ENCODE results near the gene NGEF.

Gene NGEF

DNA sequence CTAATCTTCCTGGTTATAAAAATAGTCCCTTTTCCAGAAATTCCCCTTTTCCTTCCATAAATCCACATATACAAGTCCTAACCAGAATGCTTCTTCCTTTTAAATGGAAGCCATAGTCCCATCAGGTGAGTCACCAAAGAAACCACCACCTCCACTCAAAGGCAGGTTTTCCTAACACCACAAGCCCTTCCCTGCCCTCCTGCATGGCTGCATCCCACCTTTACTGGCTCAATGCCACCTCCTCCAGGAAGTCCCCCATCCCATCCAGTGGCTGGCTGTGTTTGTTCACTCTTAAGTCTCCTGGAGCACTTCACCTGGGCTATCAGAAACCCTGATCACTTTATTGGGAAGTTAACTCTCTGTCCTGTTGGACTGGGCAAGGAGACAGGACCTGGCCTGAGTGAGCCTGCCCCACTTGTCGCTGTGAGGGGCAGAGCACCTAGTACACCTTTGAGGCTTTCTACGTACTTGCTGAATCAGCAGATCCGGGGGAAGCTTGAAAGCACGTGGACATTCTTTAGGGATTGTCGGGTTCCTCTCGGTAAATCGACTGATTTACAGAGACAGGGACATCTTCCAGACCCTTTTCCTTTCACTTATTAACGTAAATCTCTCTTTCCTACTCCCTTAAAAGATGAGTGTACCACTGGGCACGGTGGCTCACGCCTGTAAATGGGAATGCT lies 71.0 kb downstream of the NGEF start:
- CTCF ChIA-PET: no interaction called here
- no peak for DNase-seq
- Histone ChIP-seq H3K27me3 (replicated peaks in 2 of 5; ENCODE audit: control insufficient read depth in 4 of 5, insufficient read depth in 5 of 5, low read length in 4 of 5) (peaks cover 0 to 10% (median 3%) of the 10 kb centered on the region in 5 experiments), H3K27ac (ENCODE audit: insufficient read depth in 1 of 2, low read depth in 1 of 2, low read length in 2 of 2, poor library complexity in 1 of 2, severe bottlenecking in 2 of 2) (no peak overlapping the region), H3K36me3 (ENCODE audit: control insufficient read depth in 4 of 4, insufficient read depth in 4 of 4, low read length in 3 of 4) (no peaks in the 10 kb centered on the region), H3K4me1 (ENCODE audit: control extremely low read depth in 1 of 4, control insufficient read depth in 4 of 4, insufficient read depth in 4 of 4, low read length in 3 of 4) (no peaks in the 10 kb centered on the region), H3K4me3 (ENCODE audit: control insufficient read depth in 1 of 7, extremely low read depth in 1 of 7, insufficient read depth in 4 of 7, low read depth in 2 of 7, low read length in 6 of 7) (no peak overlapping the region), H3K9me3 (ENCODE audit: control extremely low read depth in 1 of 5, control insufficient read depth in 4 of 5, insufficient read depth in 2 of 5, low read depth in 1 of 5, low read length in 4 of 5) (peaks cover 0 to 8% (median 0%) of the 10 kb centered on the region in 5 experiments)
- POLR2A ChIA-PET: no interaction called here
- 100% methylated on average over 7 of the region's 10 CpGs for WGBS (ENCODE audit: insufficient coverage)

DNA sequence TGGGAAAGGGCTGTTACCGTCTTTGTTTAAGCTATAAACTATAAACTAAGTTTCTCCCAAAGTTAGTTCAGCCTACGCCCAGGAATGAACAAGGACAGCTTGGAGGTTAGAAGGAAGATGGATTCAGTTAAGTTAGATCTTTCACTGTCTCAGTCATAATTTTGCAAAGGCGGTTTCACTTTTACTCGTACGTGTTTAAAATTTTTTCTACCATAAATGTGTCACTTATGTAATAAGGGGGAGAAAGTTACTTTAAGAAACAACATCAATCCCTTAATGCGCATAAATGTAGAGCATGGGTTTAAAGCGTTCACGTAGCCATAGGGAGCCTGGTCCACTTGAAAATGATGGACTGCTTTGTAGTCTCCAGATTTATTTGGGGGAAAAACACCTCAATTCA lies 71.7 kb downstream of the NGEF start:
- Histone ChIP-seq H3K4me3 (ENCODE audit: control insufficient read depth in 1 of 7, extremely low read depth in 1 of 7, insufficient read depth in 4 of 7, low read depth in 2 of 7, low read length in 6 of 7) (no peak overlapping the region), H3K36me3 (ENCODE audit: control insufficient read depth in 4 of 4, insufficient read depth in 4 of 4, low read length in 3 of 4) (no peaks in the 10 kb centered on the region), H3K27ac (ENCODE audit: insufficient read depth in 1 of 2, low read depth in 1 of 2, low read length in 2 of 2, poor library complexity in 1 of 2, severe bottlenecking in 2 of 2) (no peak overlapping the region), H3K27me3 (replicated peaks in 2 of 5; ENCODE audit: control insufficient read depth in 4 of 5, insufficient read depth in 5 of 5, low read length in 4 of 5) (peaks cover 0 to 12% (median 5%) of the 10 kb centered on the region in 5 experiments), H3K9me3 (ENCODE audit: control extremely low read depth in 1 of 5, control insufficient read depth in 4 of 5, insufficient read depth in 2 of 5, low read depth in 1 of 5, low read length in 4 of 5) (peaks cover 0 to 8% (median 0%) of the 10 kb centered on the region in 5 experiments), H3K4me1 (ENCODE audit: control extremely low read depth in 1 of 4, control insufficient read depth in 4 of 4, insufficient read depth in 4 of 4, low read length in 3 of 4) (no peaks in the 10 kb centered on the region)
- no peak for DNase-seq
- WGBS (ENCODE audit: insufficient coverage): no CpG with 5 or more reads among the region's 8 CpGs
- ChIA-PET CTCF (no interaction called here), POLR2A (no interaction called here)

DNA sequence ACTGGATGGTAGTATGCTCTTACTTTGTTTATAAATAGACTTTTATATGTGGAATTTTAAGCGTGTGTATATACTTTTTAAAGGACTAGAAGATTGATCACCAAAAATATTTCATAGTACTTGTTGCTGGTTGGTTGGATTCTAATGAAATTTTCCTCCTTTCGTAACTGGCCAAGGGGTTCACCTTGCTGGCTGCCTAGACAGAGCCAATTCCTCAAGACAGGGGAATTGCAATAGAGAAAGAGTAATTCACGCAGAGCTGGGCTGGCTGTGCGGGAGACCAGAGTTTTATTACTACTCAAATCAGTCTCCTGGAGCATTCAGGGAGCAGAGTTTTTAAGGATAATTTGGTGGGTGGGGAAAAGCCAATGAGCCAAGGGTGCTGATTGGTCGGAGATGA lies 72.3 kb downstream of the NGEF start:
- H3K4me1 ChIP-seq (ENCODE audit: control extremely low read depth in 1 of 4, control insufficient read depth in 4 of 4, insufficient read depth in 4 of 4, low read length in 3 of 4): no peaks in the 10 kb centered on the region
- no peak overlapping the region for H3K4me3 ChIP-seq (ENCODE audit: control insufficient read depth in 1 of 7, extremely low read depth in 1 of 7, insufficient read depth in 4 of 7, low read depth in 2 of 7, low read length in 6 of 7)
- DNase-seq: no peak
- peaks cover 0 to 13% (median 10%) of the 10 kb centered on the region in 5 experiments for H3K27me3 ChIP-seq (replicated peaks in 2 of 5; ENCODE audit: control insufficient read depth in 4 of 5, insufficient read depth in 5 of 5, low read length in 4 of 5)
- WGBS (ENCODE audit: insufficient coverage): 100% methylated on average over 2 of the region's 5 CpGs
- peaks cover 0 to 8% (median 0%) of the 10 kb centered on the region in 5 experiments for H3K9me3 ChIP-seq (ENCODE audit: control extremely low read depth in 1 of 5, control insufficient read depth in 4 of 5, insufficient read depth in 2 of 5, low read depth in 1 of 5, low read length in 4 of 5)
- ChIA-PET CTCF (no interaction called here), POLR2A (no interaction called here)
- no peak overlapping the region for H3K27ac ChIP-seq (ENCODE audit: insufficient read depth in 1 of 2, low read depth in 1 of 2, low read length in 2 of 2, poor library complexity in 1 of 2, severe bottlenecking in 2 of 2)
- no peaks in the 10 kb centered on the region for H3K36me3 ChIP-seq (ENCODE audit: control insufficient read depth in 4 of 4, insufficient read depth in 4 of 4, low read length in 3 of 4)

DNA sequence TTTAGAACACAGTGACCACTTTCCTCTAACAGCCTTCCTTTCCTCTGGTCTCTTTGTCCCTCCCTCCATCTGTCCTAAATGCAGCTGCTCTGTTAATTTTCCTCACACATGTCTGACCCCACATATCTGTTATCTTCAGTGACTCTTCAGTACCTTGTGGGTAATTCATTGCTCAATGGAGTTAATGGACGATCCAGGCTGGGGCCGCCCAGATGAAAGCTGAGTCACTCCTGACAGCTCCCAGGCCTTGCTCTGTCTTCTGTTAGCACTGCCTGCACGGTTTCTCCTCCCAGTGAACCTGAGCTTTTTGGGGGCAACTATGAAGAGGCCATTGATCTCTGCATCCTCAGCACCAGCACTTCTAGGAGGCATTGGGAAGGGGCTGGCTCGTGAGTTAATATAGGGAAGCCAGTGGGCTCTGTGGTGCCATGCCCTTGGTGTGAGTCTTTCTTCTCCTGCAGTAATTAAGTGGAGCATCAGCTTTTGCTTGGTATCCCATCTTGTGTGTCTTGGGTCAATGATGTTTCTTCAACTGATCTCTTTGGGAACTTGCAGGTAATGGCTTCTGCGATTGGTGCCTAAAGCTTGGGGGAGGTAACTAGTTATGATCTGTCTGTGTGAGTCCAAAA lies 75.7 kb downstream of the NGEF start:
- H3K9me3 ChIP-seq (ENCODE audit: control extremely low read depth in 1 of 5, control insufficient read depth in 4 of 5, insufficient read depth in 2 of 5, low read depth in 1 of 5, low read length in 4 of 5): peaks cover 0 to 8% (median 0%) of the 10 kb centered on the region in 5 experiments
- no peaks in the 10 kb centered on the region for H3K36me3 ChIP-seq (ENCODE audit: control insufficient read depth in 4 of 4, insufficient read depth in 4 of 4, low read length in 3 of 4)
- H3K27ac ChIP-seq (ENCODE audit: insufficient read depth in 1 of 2, low read depth in 1 of 2, low read length in 2 of 2, poor library complexity in 1 of 2, severe bottlenecking in 2 of 2): no peak overlapping the region
- peaks cover 0 to 20% (median 15%) of the 10 kb centered on the region in 5 experiments for H3K27me3 ChIP-seq (replicated peaks in 2 of 5; ENCODE audit: control insufficient read depth in 4 of 5, insufficient read depth in 5 of 5, low read length in 4 of 5)
- ChIA-PET CTCF (no interaction called here), POLR2A (no interaction called here)
- peak in 1 of 3 donors; percentile 18 for DNase-seq
- no peak overlapping the region for H3K4me3 ChIP-seq (ENCODE audit: control insufficient read depth in 1 of 7, extremely low read depth in 1 of 7, insufficient read depth in 4 of 7, low read depth in 2 of 7, low read length in 6 of 7)
- H3K4me1 ChIP-seq (ENCODE audit: control extremely low read depth in 1 of 4, control insufficient read depth in 4 of 4, insufficient read depth in 4 of 4, low read length in 3 of 4): no peaks in the 10 kb centered on the region
- 84% methylated on average over 5 of the region's 5 CpGs for WGBS (ENCODE audit: insufficient coverage)

DNA sequence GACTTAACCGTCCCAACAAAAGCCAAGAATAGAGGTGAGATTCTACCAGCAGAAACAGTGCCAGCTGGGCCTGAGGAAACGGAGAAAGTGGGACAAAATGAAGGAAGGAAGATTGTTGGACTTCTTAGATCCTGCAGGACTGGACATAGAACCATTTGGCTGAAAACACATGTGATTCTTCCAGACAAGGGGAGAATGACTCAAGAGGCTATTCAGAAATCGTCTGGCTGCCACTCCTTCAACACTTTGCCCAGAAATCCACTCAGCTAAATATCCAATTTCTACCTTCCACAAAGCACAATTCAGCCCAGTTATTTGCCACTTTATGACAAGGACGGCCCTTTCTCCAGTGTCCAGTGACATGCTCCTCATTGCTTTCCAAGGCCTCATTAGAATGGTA lies 81.4 kb downstream of the NGEF start:
- DNase-seq: no peak
- H3K4me3 ChIP-seq (ENCODE audit: control insufficient read depth in 1 of 7, extremely low read depth in 1 of 7, insufficient read depth in 4 of 7, low read depth in 2 of 7, low read length in 6 of 7): no peak overlapping the region
- peaks cover 0 to 17% (median 8%) of the 10 kb centered on the region in 4 experiments for H3K4me1 ChIP-seq (ENCODE audit: control extremely low read depth in 1 of 4, control insufficient read depth in 4 of 4, insufficient read depth in 4 of 4, low read length in 3 of 4)
- H3K27ac ChIP-seq (ENCODE audit: insufficient read depth in 1 of 2, low read depth in 1 of 2, low read length in 2 of 2, poor library complexity in 1 of 2, severe bottlenecking in 2 of 2): no peak overlapping the region
- no peaks in the 10 kb centered on the region for H3K36me3 ChIP-seq (ENCODE audit: control insufficient read depth in 4 of 4, insufficient read depth in 4 of 4, low read length in 3 of 4)
- peaks cover 1 to 66% (median 25%) of the 10 kb centered on the region in 5 experiments for H3K27me3 ChIP-seq (replicated peaks in 2 of 5; ENCODE audit: control insufficient read depth in 4 of 5, insufficient read depth in 5 of 5, low read length in 4 of 5)
- peaks cover 0 to 10% (median 0%) of the 10 kb centered on the region in 5 experiments for H3K9me3 ChIP-seq (ENCODE audit: control extremely low read depth in 1 of 5, control insufficient read depth in 4 of 5, insufficient read depth in 2 of 5, low read depth in 1 of 5, low read length in 4 of 5)
- 100% methylated on average over 3 of the region's 4 CpGs for WGBS (ENCODE audit: insufficient coverage)
- CTCF ChIA-PET: interaction anchor here (1.3 kb wide), 1 partner anchor 9 kb away, joined by 3 read pairs; no protein-coding TSS in a partner anchor
- POLR2A ChIA-PET: no interaction called here

DNA sequence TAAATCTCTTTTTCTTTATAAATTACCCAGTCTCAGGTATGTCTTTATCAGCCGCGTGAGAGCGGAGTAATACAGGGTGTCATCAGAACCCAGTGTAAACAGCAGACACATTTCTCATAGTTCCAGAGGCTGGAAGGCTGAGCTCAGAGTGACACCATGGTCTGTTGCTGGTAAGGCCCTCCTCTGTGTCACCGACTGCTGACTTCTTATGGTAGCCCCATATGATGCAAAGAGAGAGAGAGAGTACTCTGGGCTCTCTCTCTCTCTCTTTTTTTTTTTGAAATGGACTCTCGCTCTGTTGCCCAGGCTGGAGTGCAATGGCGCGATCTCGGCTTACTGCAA lies 83.0 kb downstream of the NGEF start:
- POLR2A ChIA-PET: no interaction called here
- CTCF ChIA-PET: no interaction called here
- 87% methylated on average over 4 of the region's 8 CpGs for WGBS (ENCODE audit: insufficient coverage)
- H3K9me3 ChIP-seq (ENCODE audit: control extremely low read depth in 1 of 5, control insufficient read depth in 4 of 5, insufficient read depth in 2 of 5, low read depth in 1 of 5, low read length in 4 of 5): peaks cover 0 to 10% (median under 1%) of the 10 kb centered on the region in 5 experiments
- no peak overlapping the region for H3K27ac ChIP-seq (ENCODE audit: insufficient read depth in 1 of 2, low read depth in 1 of 2, low read length in 2 of 2, poor library complexity in 1 of 2, severe bottlenecking in 2 of 2)
- H3K4me3 ChIP-seq (ENCODE audit: control insufficient read depth in 1 of 7, extremely low read depth in 1 of 7, insufficient read depth in 4 of 7, low read depth in 2 of 7, low read length in 6 of 7): no peak overlapping the region
- peaks cover 11 to 75% (median 32%) of the 10 kb centered on the region in 5 experiments for H3K27me3 ChIP-seq (replicated peaks in 2 of 5; ENCODE audit: control insufficient read depth in 4 of 5, insufficient read depth in 5 of 5, low read length in 4 of 5)
- H3K36me3 ChIP-seq (ENCODE audit: control insufficient read depth in 4 of 4, insufficient read depth in 4 of 4, low read length in 3 of 4): no peaks in the 10 kb centered on the region
- DNase-seq: no peak
- peaks cover 0 to 19% (median 11%) of the 10 kb centered on the region in 4 experiments for H3K4me1 ChIP-seq (ENCODE audit: control extremely low read depth in 1 of 4, control insufficient read depth in 4 of 4, insufficient read depth in 4 of 4, low read length in 3 of 4)

DNA sequence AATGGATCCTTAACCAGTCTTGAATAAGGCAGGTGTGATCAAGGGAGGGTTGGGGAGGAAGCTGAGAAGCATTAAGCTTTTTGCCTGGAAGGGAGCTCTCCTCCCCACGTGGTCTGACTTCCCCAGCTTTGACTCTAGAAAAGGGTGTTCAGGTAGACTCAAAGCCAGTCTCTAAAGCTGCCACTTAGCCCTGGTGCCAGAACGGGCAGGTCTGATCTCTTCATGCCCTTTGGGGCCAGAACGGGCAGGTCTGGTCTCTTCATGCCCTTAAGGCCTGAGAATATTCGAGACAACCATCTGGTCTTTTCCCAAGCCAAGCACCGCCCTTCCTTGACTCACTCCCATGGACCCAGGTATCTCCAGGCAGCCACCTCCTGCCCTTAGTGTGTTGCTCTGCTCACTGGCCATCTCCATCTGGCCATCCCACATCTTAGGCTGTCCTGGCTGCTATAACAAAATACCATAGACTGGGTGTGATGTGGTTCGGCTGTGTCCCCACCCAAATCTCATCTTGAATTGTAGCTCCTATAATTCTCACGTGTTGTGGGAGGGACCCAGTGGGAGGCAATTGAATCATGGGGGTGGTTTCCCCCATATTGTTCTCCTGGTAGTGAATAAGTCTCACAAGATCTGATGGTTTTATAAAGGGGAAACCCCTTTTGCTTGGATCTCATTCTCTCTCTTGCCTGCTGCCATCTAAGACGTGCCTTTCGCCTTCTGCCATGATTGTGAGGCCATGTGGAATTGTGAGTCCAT lies 83.6 kb downstream of the NGEF start:
- ChIA-PET CTCF (no interaction called here), POLR2A (no interaction called here)
- peaks cover 0 to 11% (median 2%) of the 10 kb centered on the region in 5 experiments for H3K9me3 ChIP-seq (ENCODE audit: control extremely low read depth in 1 of 5, control insufficient read depth in 4 of 5, insufficient read depth in 2 of 5, low read depth in 1 of 5, low read length in 4 of 5)
- H3K27ac ChIP-seq (ENCODE audit: insufficient read depth in 1 of 2, low read depth in 1 of 2, low read length in 2 of 2, poor library complexity in 1 of 2, severe bottlenecking in 2 of 2): no peak overlapping the region
- DNase-seq: peak in 2 of 3 donors; percentile 16 to 21
- peaks cover 0 to 19% (median 11%) of the 10 kb centered on the region in 4 experiments for H3K4me1 ChIP-seq (ENCODE audit: control extremely low read depth in 1 of 4, control insufficient read depth in 4 of 4, insufficient read depth in 4 of 4, low read length in 3 of 4)
- H3K27me3 ChIP-seq (replicated peaks in 2 of 5; ENCODE audit: control insufficient read depth in 4 of 5, insufficient read depth in 5 of 5, low read length in 4 of 5): peaks cover 11 to 80% (median 32%) of the 10 kb centered on the region in 5 experiments
- no peak overlapping the region for H3K4me3 ChIP-seq (ENCODE audit: control insufficient read depth in 1 of 7, extremely low read depth in 1 of 7, insufficient read depth in 4 of 7, low read depth in 2 of 7, low read length in 6 of 7)
- H3K36me3 ChIP-seq (ENCODE audit: control insufficient read depth in 4 of 4, insufficient read depth in 4 of 4, low read length in 3 of 4): no peaks in the 10 kb centered on the region
- WGBS (ENCODE audit: insufficient coverage): 78% methylated on average over 5 of the region's 9 CpGs

All from common myeloid progenitor, CD34-positive (primary cell).